Esophagus squamous epithelium (tissue), 4 donors: ENCODE results near the gene PRKAR1B.

Experiments
- POLR2A ChIP-seq, 4 donors: fragments of 450-650 bp; IDR thresholded peaks; one replicate each; pipeline ENCODE4 v1.6.1; 2017; ENCODE audit warnings: antibody characterized with exemption in 4 of 4, mild to moderate bottlenecking in 4 of 4, moderate library complexity in 3 of 4
- TF ChIP-seq, protein P1 (sequence below), 6 experiments: fragments of 450-650 bp in 4 of 6; fragments of 200-600 bp in 2 of 6; sonication (generic) in 2 of 6; IDR thresholded peaks; one replicate each; pipeline ENCODE4 v1.5.1; 2016 to 2019; ENCODE audit warnings: antibody characterized with exemption in 6 of 6, mild to moderate bottlenecking in 4 of 6, moderate library complexity in 4 of 6

DNA sequence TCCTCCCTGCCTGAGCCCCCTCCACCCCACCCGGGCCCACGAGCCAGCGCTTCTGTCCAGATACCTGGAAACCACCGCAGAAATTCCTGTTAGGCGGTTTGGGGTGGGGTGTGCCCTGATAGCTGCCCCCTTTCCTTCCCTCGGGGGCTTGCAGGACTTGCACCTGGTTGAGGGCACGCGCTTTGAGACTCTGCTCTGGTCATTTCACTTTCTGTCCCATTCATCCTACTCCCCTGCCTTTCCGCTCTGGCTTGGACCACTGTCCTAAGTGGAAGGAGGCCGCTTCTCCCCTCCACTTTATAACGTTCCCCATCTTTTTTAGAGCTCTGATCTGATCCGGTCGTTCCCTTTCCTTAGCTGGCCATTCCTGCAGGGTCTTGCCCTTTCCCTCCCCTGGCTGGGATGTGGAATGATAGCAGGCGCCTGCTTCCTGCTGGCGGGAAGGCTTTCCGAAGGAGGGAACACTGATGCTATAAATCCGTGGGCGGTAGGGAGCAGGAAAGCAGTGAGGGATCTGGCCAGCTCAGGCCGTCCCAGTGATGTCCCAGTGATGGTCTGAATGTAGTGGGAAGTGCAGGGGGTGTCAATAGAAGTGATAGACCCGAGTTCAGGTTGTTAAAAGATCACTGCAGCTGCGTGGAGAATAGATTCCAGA, 852 bp upstream of the PRKAR1B start:
- TF ChIP-seq POLR2A (IDR thresholded peaks at IDR 0.05) = no peak
- TF ChIP-seq, protein P1, sequence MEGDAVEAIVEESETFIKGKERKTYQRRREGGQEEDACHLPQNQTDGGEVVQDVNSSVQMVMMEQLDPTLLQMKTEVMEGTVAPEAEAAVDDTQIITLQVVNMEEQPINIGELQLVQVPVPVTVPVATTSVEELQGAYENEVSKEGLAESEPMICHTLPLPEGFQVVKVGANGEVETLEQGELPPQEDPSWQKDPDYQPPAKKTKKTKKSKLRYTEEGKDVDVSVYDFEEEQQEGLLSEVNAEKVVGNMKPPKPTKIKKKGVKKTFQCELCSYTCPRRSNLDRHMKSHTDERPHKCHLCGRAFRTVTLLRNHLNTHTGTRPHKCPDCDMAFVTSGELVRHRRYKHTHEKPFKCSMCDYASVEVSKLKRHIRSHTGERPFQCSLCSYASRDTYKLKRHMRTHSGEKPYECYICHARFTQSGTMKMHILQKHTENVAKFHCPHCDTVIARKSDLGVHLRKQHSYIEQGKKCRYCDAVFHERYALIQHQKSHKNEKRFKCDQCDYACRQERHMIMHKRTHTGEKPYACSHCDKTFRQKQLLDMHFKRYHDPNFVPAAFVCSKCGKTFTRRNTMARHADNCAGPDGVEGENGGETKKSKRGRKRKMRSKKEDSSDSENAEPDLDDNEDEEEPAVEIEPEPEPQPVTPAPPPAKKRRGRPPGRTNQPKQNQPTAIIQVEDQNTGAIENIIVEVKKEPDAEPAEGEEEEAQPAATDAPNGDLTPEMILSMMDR (IDR thresholded peaks at IDR 0.05) = no peak
